CD4-positive, alpha-beta T cell (primary cell): ENCODE data around the gene DPP3. TPM values are rescaled to one million over a fixed set of nuclear protein-coding genes. Genes with fewer than 3 reads are reported as not detected.

Experiments used
- ATAC-seq: fragments of 200-7000 bp; cut with Tn5 transposase; one replicate; pipeline ENCODE4 v1.10.0; 2022; ENCODE audit warnings: mild to moderate bottlenecking; ENCODE audit not compliant: poor library complexity
- CTCF ChIA-PET: fragments of 350-600 bp; sonication (Branson Sonifier 250); formaldehyde crosslinking; loops from one replicate; lab custom pipeline; 2021; ENCODE audit warnings: antibody characterized with exemption, inconsistent platforms; lab: Charles Lee
- POLR2A ChIA-PET: fragments of 350-600 bp; sonication (Branson Sonifier 250); formaldehyde crosslinking; loops from one replicate; lab custom pipeline; 2021; ENCODE audit warnings: antibody characterized with exemption, inconsistent platforms; lab: Charles Lee
- DNase-seq, 14 experiments: peaks; one replicate each; pipeline ENCODE4 v3.0.0-alpha.2; 2013 to 2020; ENCODE audit warnings: mixed read lengths in 2 of 14
- H3K27ac ChIP-seq, 2 donors: one replicate each; pipeline versions ENCODE4 v1.5.1 to v1.7.0; 2013; ENCODE audit warnings: low read length in 2 of 2, low read depth in 1 of 2, mild to moderate bottlenecking in 1 of 2
- H3K27me3 ChIP-seq, 2 experiments: 1 replicate in 1 of 2; 2 replicates in 1 of 2; pipeline versions ENCODE4 v1.6.1 to v1.7.0; 2013; ENCODE audit warnings: low read length in 2 of 2, control low read depth in 1 of 2, mild to moderate bottlenecking in 1 of 2, moderate library complexity in 1 of 2; ENCODE audit not compliant: insufficient read depth in 2 of 2, control insufficient read depth in 1 of 2
- H3K36me3 ChIP-seq: one replicate; pipeline ENCODE4 v1.6.1; 2013; ENCODE audit warnings: low read length, control low read depth; ENCODE audit not compliant: insufficient read depth
- H3K4me1 ChIP-seq: one replicate; pipeline ENCODE4 v1.6.1; 2013; ENCODE audit warnings: low read length, control low read depth; ENCODE audit not compliant: insufficient read depth
- H3K4me3 ChIP-seq: one replicate; pipeline ENCODE4 v1.5.1; 2013; ENCODE audit warnings: mild to moderate bottlenecking, low read length, moderate library complexity
- H3K9me3 ChIP-seq, 2 experiments: 1 replicate in 1 of 2; 2 replicates in 1 of 2; pipeline versions ENCODE4 v1.6.1 to v1.7.0; 2013; ENCODE audit warnings: low read length in 2 of 2, mild to moderate bottlenecking in 2 of 2, control low read depth in 1 of 2, moderate library complexity in 1 of 2; ENCODE audit not compliant: control insufficient read depth in 1 of 2, insufficient read depth in 1 of 2
- H3K27ac Mint-ChIP-seq: one replicate; pipeline ENCODE4 v1.8.0; 2020; ENCODE audit warnings: mixed read lengths
- H3K27me3 Mint-ChIP-seq: one replicate; pipeline ENCODE4 v1.8.0; 2021; ENCODE audit warnings: mixed read lengths
- H3K36me3 Mint-ChIP-seq: one replicate; pipeline ENCODE4 v1.8.0; 2021; ENCODE audit warnings: low read depth, mixed read lengths
- H3K4me1 Mint-ChIP-seq: one replicate; pipeline ENCODE4 v1.8.0; 2021; ENCODE audit warnings: low read depth, mixed read lengths
- H3K4me3 Mint-ChIP-seq: one replicate; pipeline ENCODE4 v1.8.0; 2020; ENCODE audit warnings: mild to moderate bottlenecking, mixed read lengths
- H3K9me3 Mint-ChIP-seq: one replicate; pipeline ENCODE4 v1.8.0; 2020; ENCODE audit warnings: mixed read lengths
- intact Hi-C, 2 experiments: fragments of 100-400 bp; cut with DNase I in 1 of 2; cut with micrococcal nuclease in 1 of 2; formaldehyde crosslinking; loops; one replicate each; pipeline versions ENCODE4 v1.15.1 to v1.9.0; 2023 to 2025; cut with DNase I, micrococcal nuclease
- total RNA-seq, 174 experiments: library from RNA in 2 of 174; stranded (reverse) in 2 of 174; gene quantifications; one replicate each; pipeline ENCODE4 v1.2.3 and lab custom pipeline; 2021 to 2026
- TF ChIP-seq, protein P1 (sequence below): fragments of 200-600 bp; IDR thresholded peaks from one replicate; pipeline ENCODE4 v1.8.0; 2022; ENCODE audit warnings: antibody characterized with exemption, mild to moderate bottlenecking

The DPP3 gene
- total RNA-seq, 2 experiments from 2014 or later, result 16.9 to 17.7 TPM

GRCh38 chr11:66493130-66493529, 12.9 kb downstream of the DPP3 start:
- H3K4me1 ChIP-seq, result no peaks in the 10 kb centered on the region
- ATAC-seq, result no peak
- no peak overlapping the region for H3K4me3 Mint-ChIP-seq
- H3K4me1 Mint-ChIP-seq, result no peaks in the 10 kb centered on the region
- intact Hi-C loops, result no loop called here
- no peak overlapping the region for H3K27ac ChIP-seq
- H3K27me3 ChIP-seq, result no peaks in the 10 kb centered on the region
- TF ChIP-seq, protein P1, sequence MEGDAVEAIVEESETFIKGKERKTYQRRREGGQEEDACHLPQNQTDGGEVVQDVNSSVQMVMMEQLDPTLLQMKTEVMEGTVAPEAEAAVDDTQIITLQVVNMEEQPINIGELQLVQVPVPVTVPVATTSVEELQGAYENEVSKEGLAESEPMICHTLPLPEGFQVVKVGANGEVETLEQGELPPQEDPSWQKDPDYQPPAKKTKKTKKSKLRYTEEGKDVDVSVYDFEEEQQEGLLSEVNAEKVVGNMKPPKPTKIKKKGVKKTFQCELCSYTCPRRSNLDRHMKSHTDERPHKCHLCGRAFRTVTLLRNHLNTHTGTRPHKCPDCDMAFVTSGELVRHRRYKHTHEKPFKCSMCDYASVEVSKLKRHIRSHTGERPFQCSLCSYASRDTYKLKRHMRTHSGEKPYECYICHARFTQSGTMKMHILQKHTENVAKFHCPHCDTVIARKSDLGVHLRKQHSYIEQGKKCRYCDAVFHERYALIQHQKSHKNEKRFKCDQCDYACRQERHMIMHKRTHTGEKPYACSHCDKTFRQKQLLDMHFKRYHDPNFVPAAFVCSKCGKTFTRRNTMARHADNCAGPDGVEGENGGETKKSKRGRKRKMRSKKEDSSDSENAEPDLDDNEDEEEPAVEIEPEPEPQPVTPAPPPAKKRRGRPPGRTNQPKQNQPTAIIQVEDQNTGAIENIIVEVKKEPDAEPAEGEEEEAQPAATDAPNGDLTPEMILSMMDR, result no peak
- POLR2A ChIA-PET, result interaction anchor here (1.2 kb wide), 1 partner anchor 13 kb away, joined by 3 read pairs; the partner anchor contains the start of gene DPP3
- CTCF ChIA-PET, result no interaction called here
- H3K36me3 Mint-ChIP-seq, result peaks cover 54% of the 10 kb centered on the region
- H3K4me3 ChIP-seq, result no peak overlapping the region
- DNase-seq, result peak in 1 of 14 experiments; percentile 11
- no peak overlapping the region for H3K27ac Mint-ChIP-seq
- H3K36me3 ChIP-seq, result peaks cover 51% of the 10 kb centered on the region
- no peaks in the 10 kb centered on the region for H3K9me3 Mint-ChIP-seq
- no peaks in the 10 kb centered on the region for H3K27me3 Mint-ChIP-seq
- no peaks in the 10 kb centered on the region for H3K9me3 ChIP-seq

DNA sequence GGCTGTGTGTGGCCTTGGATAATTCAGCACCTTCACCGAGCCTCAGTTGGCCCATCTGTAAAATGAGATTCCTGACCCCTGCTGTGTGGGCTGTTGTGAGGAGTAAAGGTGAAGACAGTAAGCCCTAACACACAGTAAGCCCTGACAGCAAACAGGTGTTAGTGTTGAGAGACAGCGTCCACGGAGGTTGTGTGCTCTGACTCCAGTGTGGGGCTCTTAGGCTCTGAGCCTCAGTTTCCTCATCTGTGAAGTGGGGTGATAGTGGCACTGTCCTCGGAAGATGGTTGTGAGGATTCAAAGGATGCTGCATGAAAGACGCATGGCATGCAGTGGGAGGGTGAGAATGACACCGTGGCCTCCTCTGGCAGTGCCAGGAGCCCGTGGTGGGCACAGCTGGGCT, 14.2 kb downstream of the DPP3 start:
- ATAC-seq, result no peak
- Histone ChIP-seq H3K4me1 (no peaks in the 10 kb centered on the region), H3K4me3 (no peak overlapping the region), H3K9me3 (no peaks in the 10 kb centered on the region), H3K36me3 (peaks cover 50% of the 10 kb centered on the region), H3K27me3 (no peaks in the 10 kb centered on the region), H3K27ac (no peak overlapping the region)
- Mint-ChIP-seq H3K9me3 (no peaks in the 10 kb centered on the region), H3K27me3 (no peaks in the 10 kb centered on the region), H3K4me3 (no peak overlapping the region), H3K4me1 (no peaks in the 10 kb centered on the region), H3K27ac (no peak overlapping the region), H3K36me3 (peaks cover 56% of the 10 kb centered on the region)
- intact Hi-C loops, result no loop called here
- TF ChIP-seq, protein P1, result no peak
- no peak for DNase-seq
- POLR2A ChIA-PET, result no interaction called here
- CTCF ChIA-PET, result no interaction called here

GRCh38 chr11:66494935-66495334, 14.7 kb downstream of the DPP3 start:
- CTCF ChIA-PET, result no interaction called here
- no peaks in the 10 kb centered on the region for H3K4me1 Mint-ChIP-seq
- H3K9me3 Mint-ChIP-seq, result no peaks in the 10 kb centered on the region

More at GRCh38 chr11:66494935-66495334, 14.7 kb downstream of the DPP3 start:
- no peaks in the 10 kb centered on the region for H3K4me1 ChIP-seq
- DNase-seq (peak in 1 of 14 experiments; percentile 12), ATAC-seq (no peak)
- Mint-ChIP-seq H3K27ac (no peak overlapping the region), H3K27me3 (no peaks in the 10 kb centered on the region), H3K4me3 (no peak overlapping the region), H3K36me3 (peaks cover 56% of the 10 kb centered on the region)
- POLR2A ChIA-PET, result no interaction called here
- TF ChIP-seq, protein P1, result no peak
- H3K27ac ChIP-seq, result no peak overlapping the region
- intact Hi-C loops, result no loop called here
- H3K27me3 ChIP-seq, result no peaks in the 10 kb centered on the region
- no peak overlapping the region for H3K4me3 ChIP-seq
- H3K36me3 ChIP-seq, result peaks cover 50% of the 10 kb centered on the region
- H3K9me3 ChIP-seq, result no peaks in the 10 kb centered on the region
